ENCODE results near the gene PACS1. TPM values are rescaled to one million over a fixed set of nuclear protein-coding genes. Genes with fewer than 3 reads are reported as not detected.
"Not testable (repeated sequence)": the region's sequence is repeated elsewhere in the genome, so short reads cannot be mapped to it uniquely, and the experiment has no call there.

Gene PACS1
- total and polyA plus RNA-seq, 2 donors (not counting 1 experiment from before 2014, with no cell fraction given): 25.9 to 28.5 TPM

- Histone ChIP-seq H4K20me1 (ENCODE audit: control insufficient read depth, extremely low read depth, insufficient read depth, low read length) (no peaks in the 10 kb centered on the region), H3K27ac (ENCODE audit: insufficient read depth, low read length) (no peak overlapping the region), H3K9me3 (ENCODE audit: control insufficient read depth, insufficient read depth, low read depth, low read length) (no peaks in the 10 kb centered on the region), H3K4me3 (replicated peaks in 1 of 4; ENCODE audit: control extremely low read depth in 1 of 4, insufficient read depth in 1 of 4, low read depth in 3 of 4, low read length in 4 of 4) (no peak overlapping the region), H2AFZ (ENCODE audit: low read length) (no peak overlapping the region), H3K4me1 (ENCODE audit: control insufficient read depth, extremely low read depth, insufficient read depth, low read length) (no peaks in the 10 kb centered on the region), H3K36me3 (ENCODE audit: control insufficient read depth, insufficient read depth, low read length) (no peaks in the 10 kb centered on the region), H3K4me2 (ENCODE audit: extremely low read depth, insufficient read depth, low read length) (no peak overlapping the region), H3K79me2 (ENCODE audit: control insufficient read depth, insufficient read depth, low read length) (peaks cover 18% of the 10 kb centered on the region), H3K9ac (ENCODE audit: insufficient read depth, low read length) (no peak overlapping the region), H3K27me3 (ENCODE audit: control insufficient read depth, insufficient read depth, low read length) (no peaks in the 10 kb centered on the region)
- no peak for DNase-seq (ENCODE audit: low read depth in 2 of 2)
- TF ChIP-seq CTCF (conservative IDR thresholded peaks at IDR 0.05 in 1 of 2, IDR thresholded peaks at IDR 0.05 in 1 of 2; ENCODE audit: low read depth in 1 of 2, low read length in 2 of 2) (no peak), EZH2 (IDR thresholded peaks at IDR 0.05; ENCODE audit: low read length, missing control alignments) (no peak)
Observed at GRCh38 chr11:66087148-66087908, 17.3 kb downstream of the PACS1 start.

- Histone ChIP-seq H3K36me3 (ENCODE audit: control insufficient read depth, insufficient read depth, low read length) (no peaks in the 10 kb centered on the region), H3K4me1 (ENCODE audit: control insufficient read depth, extremely low read depth, insufficient read depth, low read length) (no peaks in the 10 kb centered on the region), H3K4me2 (ENCODE audit: extremely low read depth, insufficient read depth, low read length) (no peak overlapping the region), H3K9ac (ENCODE audit: insufficient read depth, low read length) (no peak overlapping the region), H4K20me1 (ENCODE audit: control insufficient read depth, extremely low read depth, insufficient read depth, low read length) (no peaks in the 10 kb centered on the region), H3K27ac (ENCODE audit: insufficient read depth, low read length) (no peak overlapping the region), H2AFZ (ENCODE audit: low read length) (no peak overlapping the region), H3K4me3 (replicated peaks in 1 of 4; ENCODE audit: control extremely low read depth in 1 of 4, insufficient read depth in 1 of 4, low read depth in 3 of 4, low read length in 4 of 4) (no peak overlapping the region), H3K27me3 (ENCODE audit: control insufficient read depth, insufficient read depth, low read length) (no peaks in the 10 kb centered on the region), H3K79me2 (ENCODE audit: control insufficient read depth, insufficient read depth, low read length) (peaks cover 15% of the 10 kb centered on the region), H3K9me3 (ENCODE audit: control insufficient read depth, insufficient read depth, low read depth, low read length) (no peaks in the 10 kb centered on the region)
- no peak for TF ChIP-seq CTCF (conservative IDR thresholded peaks at IDR 0.05 in 1 of 2, IDR thresholded peaks at IDR 0.05 in 1 of 2; ENCODE audit: low read depth in 1 of 2, low read length in 2 of 2)
- no peak for TF ChIP-seq EZH2 (IDR thresholded peaks at IDR 0.05; ENCODE audit: low read length, missing control alignments)
- DNase-seq (ENCODE audit: low read depth in 2 of 2): no peak
Observed at GRCh38 chr11:66089067-66089466, 19.0 kb downstream of the PACS1 start.

GRCh38 chr11:66090288-66090687 is 20.2 kb downstream of the PACS1 start:
- Histone ChIP-seq H3K4me3 (replicated peaks in 1 of 4; ENCODE audit: control extremely low read depth in 1 of 4, insufficient read depth in 1 of 4, low read depth in 3 of 4, low read length in 4 of 4) (no peak overlapping the region), H3K4me2 (ENCODE audit: extremely low read depth, insufficient read depth, low read length) (no peak overlapping the region), H2AFZ (ENCODE audit: low read length) (no peak overlapping the region), H3K9me3 (ENCODE audit: control insufficient read depth, insufficient read depth, low read depth, low read length) (no peaks in the 10 kb centered on the region), H3K4me1 (ENCODE audit: control insufficient read depth, extremely low read depth, insufficient read depth, low read length) (no peaks in the 10 kb centered on the region), H3K79me2 (ENCODE audit: control insufficient read depth, insufficient read depth, low read length) (peaks cover 11% of the 10 kb centered on the region), H4K20me1 (ENCODE audit: control insufficient read depth, extremely low read depth, insufficient read depth, low read length) (no peaks in the 10 kb centered on the region), H3K27ac (ENCODE audit: insufficient read depth, low read length) (no peak overlapping the region), H3K36me3 (ENCODE audit: control insufficient read depth, insufficient read depth, low read length) (no peaks in the 10 kb centered on the region), H3K9ac (ENCODE audit: insufficient read depth, low read length) (no peak overlapping the region), H3K27me3 (ENCODE audit: control insufficient read depth, insufficient read depth, low read length) (no peaks in the 10 kb centered on the region)
- TF ChIP-seq EZH2 (IDR thresholded peaks at IDR 0.05; ENCODE audit: low read length, missing control alignments) (no peak), CTCF (conservative IDR thresholded peaks at IDR 0.05 in 1 of 2, IDR thresholded peaks at IDR 0.05 in 1 of 2; ENCODE audit: low read depth in 1 of 2, low read length in 2 of 2) (no peak)
- no peak for DNase-seq (ENCODE audit: low read depth in 2 of 2)

GRCh38 chr11:66092125-66092524 is 22.1 kb downstream of the PACS1 start:
- not testable (repeated sequence) for H3K4me3 ChIP-seq (replicated peaks in 1 of 4; ENCODE audit: control extremely low read depth in 1 of 4, insufficient read depth in 1 of 4, low read depth in 3 of 4, low read length in 4 of 4); H3K9me3 ChIP-seq (ENCODE audit: control insufficient read depth, insufficient read depth, low read depth, low read length); DNase-seq (ENCODE audit: low read depth in 2 of 2); H3K36me3 ChIP-seq (ENCODE audit: control insufficient read depth, insufficient read depth, low read length); H3K27ac ChIP-seq (ENCODE audit: insufficient read depth, low read length); H4K20me1 ChIP-seq (ENCODE audit: control insufficient read depth, extremely low read depth, insufficient read depth, low read length); H3K9ac ChIP-seq (ENCODE audit: insufficient read depth, low read length); H3K79me2 ChIP-seq (ENCODE audit: control insufficient read depth, insufficient read depth, low read length); H3K27me3 ChIP-seq (ENCODE audit: control insufficient read depth, insufficient read depth, low read length); H2AFZ ChIP-seq (ENCODE audit: low read length); H3K4me1 ChIP-seq (ENCODE audit: control insufficient read depth, extremely low read depth, insufficient read depth, low read length); H3K4me2 ChIP-seq (ENCODE audit: extremely low read depth, insufficient read depth, low read length)

GRCh38 chr11:66099746-66100145 is 29.7 kb downstream of the PACS1 start:
- H3K27me3 ChIP-seq (ENCODE audit: control insufficient read depth, insufficient read depth, low read length); H3K27ac ChIP-seq (ENCODE audit: insufficient read depth, low read length); H3K36me3 ChIP-seq (ENCODE audit: control insufficient read depth, insufficient read depth, low read length): not testable (repeated sequence)

More at GRCh38 chr11:66099746-66100145, 29.7 kb downstream of the PACS1 start:
- DNase-seq (ENCODE audit: low read depth in 2 of 2); H3K9me3 ChIP-seq (ENCODE audit: control insufficient read depth, insufficient read depth, low read depth, low read length); H3K4me3 ChIP-seq (replicated peaks in 1 of 4; ENCODE audit: control extremely low read depth in 1 of 4, insufficient read depth in 1 of 4, low read depth in 3 of 4, low read length in 4 of 4); H2AFZ ChIP-seq (ENCODE audit: low read length); H3K79me2 ChIP-seq (ENCODE audit: control insufficient read depth, insufficient read depth, low read length); H3K9ac ChIP-seq (ENCODE audit: insufficient read depth, low read length); H4K20me1 ChIP-seq (ENCODE audit: control insufficient read depth, extremely low read depth, insufficient read depth, low read length); H3K4me1 ChIP-seq (ENCODE audit: control insufficient read depth, extremely low read depth, insufficient read depth, low read length); H3K4me2 ChIP-seq (ENCODE audit: extremely low read depth, insufficient read depth, low read length): not testable (repeated sequence)

Measured in fibroblast of lung (primary cell).